Endodermal cell (in vitro differentiated cells): Measurements from ENCODE around the gene GARIN3. TPM values are rescaled to one million over a fixed set of nuclear protein-coding genes. Genes with fewer than 3 reads are reported as not detected.

Experiments
- DNase-seq: peaks from one replicate; pipeline ENCODE4 v3.0.0-alpha.2; 2017
- H3K27ac ChIP-seq: 2 replicates; pipeline ENCODE4 v1.5.1; 2013; ENCODE audit warnings: mild to moderate bottlenecking, low read depth, low read length, moderate library complexity
- H3K27me3 ChIP-seq: 2 replicates; pipeline ENCODE4 v1.6.1; 2013; ENCODE audit warnings: mild to moderate bottlenecking, low read length, moderate library complexity; ENCODE audit not compliant: insufficient read depth, control insufficient read depth, poor library complexity, severe bottlenecking
- H3K36me3 ChIP-seq: 2 replicates; pipeline ENCODE4 v1.7.0; 2013; ENCODE audit warnings: mild to moderate bottlenecking, low read length, moderate library complexity; ENCODE audit not compliant: control insufficient read depth, insufficient read depth
- H3K4me1 ChIP-seq: one replicate; pipeline ENCODE4 v1.7.0; 2013; ENCODE audit warnings: low read length; ENCODE audit not compliant: control insufficient read depth, insufficient read depth
- H3K4me3 ChIP-seq: 2 replicates; pipeline ENCODE4 v1.5.1; 2013; ENCODE audit warnings: mild to moderate bottlenecking, low read length, moderate library complexity
- H3K9ac ChIP-seq: 2 replicates; pipeline ENCODE4 v1.6.1; 2013; ENCODE audit warnings: mild to moderate bottlenecking, low read length, moderate library complexity; ENCODE audit not compliant: poor library complexity, severe bottlenecking; ENCODE audit errors: extremely low read depth
- H3K9me3 ChIP-seq: 2 replicates; pipeline ENCODE4 v1.6.1; 2013; ENCODE audit warnings: mild to moderate bottlenecking, low read length, moderate library complexity; ENCODE audit not compliant: control insufficient read depth
- H3K27ac Mint-ChIP-seq: 2 replicates; pipeline ENCODE4 v1.8.0; 2020; ENCODE audit warnings: mixed read lengths
- H3K27me3 Mint-ChIP-seq: 2 replicates; pipeline ENCODE4 v1.8.0; 2021; ENCODE audit warnings: mild to moderate bottlenecking, mixed read lengths; ENCODE audit not compliant: insufficient read depth
- H3K36me3 Mint-ChIP-seq: 2 replicates; pipeline ENCODE4 v1.8.0; 2020; ENCODE audit warnings: low read depth, mixed read lengths
- H3K4me1 Mint-ChIP-seq: 2 replicates; pipeline ENCODE4 v1.8.0; 2020; ENCODE audit warnings: mixed read lengths
- H3K4me3 Mint-ChIP-seq: 2 replicates; pipeline ENCODE4 v1.8.0; 2020; ENCODE audit warnings: mild to moderate bottlenecking, moderate library complexity, mixed read lengths
- H3K9me3 Mint-ChIP-seq: 2 replicates; pipeline ENCODE4 v1.8.0; 2020; ENCODE audit warnings: mild to moderate bottlenecking, mixed read lengths
- WGBS, 2 experiments: methylation state at CpG; one replicate each; pipeline versions ENCODE4 v1.1.5 to v1.1.7; 2013; ENCODE audit warnings: missing lambda C conversion rate in 2 of 2, mixed read lengths in 1 of 2; ENCODE audit not compliant: insufficient coverage in 1 of 2, insufficient read length in 1 of 2; 5-methylcytosine and 5-hydroxymethylcytosine counted together
- long read RNA-seq, 4 experiments: library from polyadenylated mRNA in 2 of 4; library from RNA in 1 of 4; library from capped mRNA in 1 of 4; stranded (forward) in 3 of 4; unstranded in 1 of 4; transcript quantifications; one replicate each; pipeline ENCODE4 v2.0.0, GENCODE V29; 2020 to 2021; ENCODE audit warnings: inconsistent platforms in 1 of 4
- polyA plus RNA-seq, 2 experiments: library from polyadenylated mRNA; stranded (reverse); fragments of 50-300 nt; gene quantifications; one replicate each; pipeline ENCODE4 v1.2.3, GENCODE V29; 2013
- total RNA-seq, 2 donors: library from RNA; stranded (reverse); fragmentation: NEBNext Ultra II Directional in 1 of 2; extraction: Animal tissue kit (Norgen Biotek cat#: 25700) in 1 of 2; gene quantifications; 2 replicates in 1 of 2; 3 replicates in 1 of 2; pipeline ENCODE4 v1.2.1, GENCODE V29; 2021
- TF ChIP-seq, protein P1 (sequence below): fragments of 200-600 bp; sonication (generic); conservative IDR thresholded peaks from 2 replicates; pipeline ENCODE4 v1.5.0; 2021; ENCODE audit warnings: antibody characterized with exemption, mild to moderate bottlenecking

Gene GARIN3
- total RNA-seq = not detected
- not detected for polyA plus RNA-seq (2013, experiment 1 of 2)
- not detected for polyA plus RNA-seq (2013, experiment 2 of 2)
- long read RNA-seq, experiment 1 = 0 reads
- long read RNA-seq, experiment 2 = 0 reads
- long read RNA-seq, experiment 3 = 0 reads
- long read RNA-seq, experiment 4 = 0 reads

DNA sequence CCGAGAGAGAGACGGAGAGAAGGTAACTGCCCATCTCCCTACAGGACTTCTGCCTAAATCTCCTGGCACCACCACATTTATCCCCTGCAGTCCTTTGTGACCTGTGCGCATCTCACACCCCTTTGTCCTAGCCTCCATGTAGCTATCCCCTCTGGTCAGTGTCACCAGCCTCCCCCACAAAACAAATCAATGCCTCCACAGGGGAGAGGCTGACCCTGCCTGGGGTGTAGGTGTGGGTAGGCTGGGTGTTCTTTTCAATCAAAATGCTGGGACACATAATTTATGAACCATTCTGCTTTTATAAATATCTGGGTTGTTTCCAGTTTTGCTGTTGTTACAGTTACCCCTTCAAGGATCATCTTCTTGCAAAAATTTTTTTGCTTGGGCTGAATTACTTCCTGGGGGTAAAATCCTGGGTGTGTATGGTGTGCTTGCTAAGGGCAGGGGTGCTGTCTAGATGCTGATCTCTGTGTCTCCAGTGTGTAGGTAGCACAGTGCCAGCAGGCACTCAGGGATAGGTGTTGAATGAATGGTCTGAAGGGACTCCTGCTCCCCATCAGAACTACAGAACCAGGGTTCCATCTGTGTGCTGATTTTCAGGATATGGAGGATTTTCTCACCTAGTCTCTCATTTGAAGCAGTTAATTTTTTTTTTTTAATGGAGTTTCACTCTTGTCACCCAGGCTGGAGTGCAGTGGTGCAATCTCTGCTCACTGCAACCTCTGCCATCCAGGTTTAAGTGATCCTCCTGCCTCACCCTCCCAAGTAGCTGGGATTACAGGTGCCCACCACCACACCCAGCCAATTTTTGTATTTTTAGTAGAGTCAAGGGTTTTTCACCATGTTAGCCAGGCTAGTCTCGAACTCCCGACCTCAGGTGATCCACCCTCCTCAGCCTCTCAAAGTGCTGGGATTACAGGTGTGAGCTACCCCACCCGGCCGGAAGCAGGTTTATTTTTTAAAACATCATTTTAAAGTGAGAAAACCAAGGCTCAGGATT is at the start of gene GARIN3:
GARIN3 (minus strand) TSS at position 51 of the 1,000 bp plus-strand sequence. CDS start 96 bp downstream, outside the sequence.
- 94 to 95% methylated on average over 6 to 7 of the region's 7 CpGs for WGBS, 2 experiments
- TF ChIP-seq, protein P1, sequence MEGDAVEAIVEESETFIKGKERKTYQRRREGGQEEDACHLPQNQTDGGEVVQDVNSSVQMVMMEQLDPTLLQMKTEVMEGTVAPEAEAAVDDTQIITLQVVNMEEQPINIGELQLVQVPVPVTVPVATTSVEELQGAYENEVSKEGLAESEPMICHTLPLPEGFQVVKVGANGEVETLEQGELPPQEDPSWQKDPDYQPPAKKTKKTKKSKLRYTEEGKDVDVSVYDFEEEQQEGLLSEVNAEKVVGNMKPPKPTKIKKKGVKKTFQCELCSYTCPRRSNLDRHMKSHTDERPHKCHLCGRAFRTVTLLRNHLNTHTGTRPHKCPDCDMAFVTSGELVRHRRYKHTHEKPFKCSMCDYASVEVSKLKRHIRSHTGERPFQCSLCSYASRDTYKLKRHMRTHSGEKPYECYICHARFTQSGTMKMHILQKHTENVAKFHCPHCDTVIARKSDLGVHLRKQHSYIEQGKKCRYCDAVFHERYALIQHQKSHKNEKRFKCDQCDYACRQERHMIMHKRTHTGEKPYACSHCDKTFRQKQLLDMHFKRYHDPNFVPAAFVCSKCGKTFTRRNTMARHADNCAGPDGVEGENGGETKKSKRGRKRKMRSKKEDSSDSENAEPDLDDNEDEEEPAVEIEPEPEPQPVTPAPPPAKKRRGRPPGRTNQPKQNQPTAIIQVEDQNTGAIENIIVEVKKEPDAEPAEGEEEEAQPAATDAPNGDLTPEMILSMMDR = no peak
- H3K4me1 ChIP-seq = no peaks in the 10 kb centered on the region
- Mint-ChIP-seq H3K4me1 (peaks cover 4% of the 10 kb centered on the region), H3K27me3 (no peaks in the 10 kb centered on the region), H3K4me3 (no peak within 1 kb of the TSS), H3K27ac (no peak within 1 kb of the TSS), H3K9me3 (peaks cover 16% of the 10 kb centered on the region), H3K36me3 (peaks cover 2% of the 10 kb centered on the region)
- no peaks in the 10 kb centered on the region for H3K9me3 ChIP-seq
- no peaks in the 10 kb centered on the region for H3K36me3 ChIP-seq
- no peak within 1 kb of the TSS for H3K27ac ChIP-seq
- H3K4me3 ChIP-seq = no peak within 1 kb of the TSS
- no peaks in the 10 kb centered on the region for H3K27me3 ChIP-seq
- no peak within 1 kb of the TSS for H3K9ac ChIP-seq
- DNase-seq = no peak

GRCh38 chr5:157215514-157216167 is 49.6 kb upstream of the GARIN3 start:
- no peaks in the 10 kb centered on the region for H3K4me1 ChIP-seq
- H3K4me3 ChIP-seq = no peak overlapping the region
- Mint-ChIP-seq H3K36me3 (no peaks in the 10 kb centered on the region), H3K4me1 (no peaks in the 10 kb centered on the region), H3K9me3 (no peaks in the 10 kb centered on the region), H3K4me3 (no peak overlapping the region), H3K27ac (no peak overlapping the region), H3K27me3 (no peaks in the 10 kb centered on the region)
- H3K9me3 ChIP-seq = no peaks in the 10 kb centered on the region
- no peak overlapping the region for H3K9ac ChIP-seq
- H3K27ac ChIP-seq = no peak overlapping the region
- WGBS, 2 experiments = 91 to 100% methylated on average over 3 to 5 of the region's 5 CpGs
- no peaks in the 10 kb centered on the region for H3K27me3 ChIP-seq
- DNase-seq = peak; percentile 68
- TF ChIP-seq, protein P1 = no peak
- no peaks in the 10 kb centered on the region for H3K36me3 ChIP-seq

DNA sequence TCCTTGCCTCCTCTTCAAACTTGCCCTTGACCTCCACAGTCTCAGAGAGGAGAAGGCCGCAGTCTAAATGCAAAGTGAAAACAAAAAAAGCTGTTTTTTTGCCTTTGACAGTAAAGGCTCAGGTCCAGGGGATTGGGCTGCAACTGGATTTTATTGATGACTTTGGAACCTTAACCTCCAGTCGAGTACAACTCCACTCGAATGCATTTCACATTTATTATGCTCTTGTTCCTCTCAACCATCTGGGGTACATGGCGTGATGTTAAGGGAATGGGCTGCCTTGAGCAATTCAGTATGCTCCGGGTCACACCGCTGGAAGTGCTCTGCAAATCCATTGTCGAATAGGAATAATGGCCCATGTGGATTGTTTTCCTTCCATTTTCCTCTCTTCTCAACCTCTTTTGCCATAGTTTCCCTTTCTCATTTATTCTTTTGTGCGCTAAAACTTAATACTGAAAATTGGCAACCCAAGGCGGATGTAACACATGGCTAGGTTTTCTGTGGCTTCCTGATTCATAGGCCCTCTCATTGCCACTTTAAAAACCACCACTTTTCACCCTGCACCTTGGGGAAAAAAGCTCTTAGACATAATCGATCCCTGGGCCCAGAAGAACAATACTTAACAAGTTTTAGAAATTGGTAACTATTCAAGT is 48.9 kb upstream of the GARIN3 start:
- no peak for DNase-seq
- H3K36me3 Mint-ChIP-seq = no peaks in the 10 kb centered on the region
- no peaks in the 10 kb centered on the region for H3K27me3 Mint-ChIP-seq
- H3K4me3 Mint-ChIP-seq = no peak overlapping the region
- Histone ChIP-seq H3K9ac (no peak overlapping the region), H3K9me3 (no peaks in the 10 kb centered on the region), H3K4me3 (no peak overlapping the region), H3K27me3 (no peaks in the 10 kb centered on the region), H3K27ac (no peak overlapping the region), H3K36me3 (no peaks in the 10 kb centered on the region), H3K4me1 (no peaks in the 10 kb centered on the region)
- WGBS, 2 experiments = 92 to 95% methylated on average over 9 to 10 of the region's 10 CpGs
- H3K27ac Mint-ChIP-seq = no peak overlapping the region
- no peaks in the 10 kb centered on the region for H3K4me1 Mint-ChIP-seq
- no peaks in the 10 kb centered on the region for H3K9me3 Mint-ChIP-seq
- TF ChIP-seq, protein P1 = no peak
